GM18507 (cell line): ENCODE measurements around the gene HPD.

Source experiments
- DNase-seq: peaks from one replicate; pipeline ENCODE4 v3.0.0; 2011; ENCODE audit warnings: low read depth; ENCODE audit not compliant: insufficient read length; ENCODE audit errors: extremely low spot score
- FAIRE-seq: peaks from 2 replicates; lab custom pipeline; 2011; peaks lifted over from hg19 to GRCh38; lab: Jason Lieb, UNC

The HPD gene

GRCh38 chr12:121830588-121831265 lies 27.9 kb downstream of the HPD start:
- no peak for FAIRE-seq

GRCh38 chr12:121830134-121830533 lies 28.5 kb downstream of the HPD start:
- no peak for DNase-seq
- no peak for FAIRE-seq

More at GRCh38 chr12:121830588-121831265, 27.9 kb downstream of the HPD start:
- DNase-seq: no peak

GRCh38 chr12:121829250-121829918 lies 29.3 kb downstream of the HPD start:
- no peak for DNase-seq

GRCh38 chr12:121828826-121829225 lies 29.8 kb downstream of the HPD start:
- FAIRE-seq: no peak
- DNase-seq: no peak

More at GRCh38 chr12:121829250-121829918, 29.3 kb downstream of the HPD start:
- no peak for FAIRE-seq

GRCh38 chr12:121828306-121828705 lies 30.4 kb downstream of the HPD start:
- DNase-seq: no peak
- no peak for FAIRE-seq

GRCh38 chr12:121827351-121828099 lies 31.1 kb downstream of the HPD start:
- DNase-seq (no peak), FAIRE-seq (no peak)

GRCh38 chr12:121826318-121827150 lies 32.1 kb downstream of the HPD start:
- FAIRE-seq (no peak), DNase-seq (no peak)

- FAIRE-seq (no peak), DNase-seq (no peak)
Observed at GRCh38 chr12:121825041-121825523, 33.6 kb downstream of the HPD start.

- FAIRE-seq (no peak), DNase-seq (no peak)
Observed at GRCh38 chr12:121823727-121824115, 34.9 kb downstream of the HPD start.

- DNase-seq (no peak), FAIRE-seq (no peak)
Observed at GRCh38 chr12:121823101-121823726, 35.4 kb downstream of the HPD start.

GRCh38 chr12:121822393-121823100 lies 36.1 kb downstream of the HPD start:
- FAIRE-seq (no peak), DNase-seq (no peak)

- FAIRE-seq: no peak
- no peak for DNase-seq
Observed at GRCh38 chr12:121820056-121820455, 38.6 kb downstream of the HPD start.

GRCh38 chr12:121819212-121819949 lies 39.3 kb downstream of the HPD start:
- DNase-seq: no peak

GRCh38 chr12:121817648-121818043 lies 41.0 kb downstream of the HPD start:
- DNase-seq (no peak), FAIRE-seq (no peak)

More at GRCh38 chr12:121819212-121819949, 39.3 kb downstream of the HPD start:
- FAIRE-seq: no peak

GRCh38 chr12:121816925-121817647 lies 41.6 kb downstream of the HPD start:
- FAIRE-seq (no peak), DNase-seq (no peak)

- FAIRE-seq: no peak
- no peak for DNase-seq
Observed at GRCh38 chr12:121815263-121815662, 43.4 kb downstream of the HPD start.

- FAIRE-seq (no peak), DNase-seq (no peak)
Observed at GRCh38 chr12:121814429-121815119, 44.1 kb downstream of the HPD start.
